Common myeloid progenitor, CD34-positive (primary cell): ENCODE results near the gene ZNF10.
A peak's percentile ranks its signal among the peaks of the same experiment; 100 is the strongest.

ENCODE experiments used
- CTCF ChIA-PET: fragments of 350-600 bp; sonication (Branson Sonifier 250); formaldehyde crosslinking; loops from one replicate; lab custom pipeline; 2021; ENCODE audit warnings: antibody characterized with exemption; lab: Charles Lee
- POLR2A ChIA-PET: fragments of 350-600 bp; sonication (Branson Sonifier 250); formaldehyde crosslinking; loops from one replicate; lab custom pipeline; 2021; ENCODE audit warnings: antibody characterized with exemption; lab: Charles Lee
- DNase-seq, 3 donors: peaks; one replicate each; pipeline versions ENCODE4 v3.0.0 to v3.0.0-alpha.2; 2013
- H3K27ac ChIP-seq, 2 experiments: 1 replicate in 1 of 2; 2 replicates in 1 of 2; pipeline ENCODE4 v1.7.0; 2013; ENCODE audit warnings: inconsistent platforms in 2 of 2, low read length in 2 of 2, mild to moderate bottlenecking in 2 of 2, low read depth in 1 of 2, moderate library complexity in 1 of 2; ENCODE audit not compliant: severe bottlenecking in 2 of 2, insufficient read depth in 1 of 2, poor library complexity in 1 of 2
- H3K27me3 ChIP-seq, 5 experiments: replicated peaks in 2 of 5; 1 replicate in 3 of 5; 2 replicates in 2 of 5; pipeline versions ENCODE4 v1.6.1 to v1.7.0; 2013; ENCODE audit warnings: low read length in 4 of 5, mild to moderate bottlenecking in 2 of 5, moderate library complexity in 2 of 5, inconsistent platforms in 1 of 5; ENCODE audit not compliant: insufficient read depth in 5 of 5, control insufficient read depth in 4 of 5
- H3K36me3 ChIP-seq, 4 experiments: 1 replicate in 2 of 4; 2 replicates in 2 of 4; pipeline versions ENCODE4 v1.6.1 to v1.7.0; 2013; ENCODE audit warnings: low read length in 3 of 4, control low read depth in 1 of 4, mild to moderate bottlenecking in 1 of 4; ENCODE audit not compliant: control insufficient read depth in 4 of 4, insufficient read depth in 4 of 4
- H3K4me1 ChIP-seq, 4 experiments: 1 replicate in 3 of 4; 2 replicates in 1 of 4; pipeline versions ENCODE4 v1.6.1 to v1.7.1; 2013; ENCODE audit warnings: low read length in 3 of 4, mild to moderate bottlenecking in 3 of 4, control low read depth in 1 of 4, inconsistent platforms in 1 of 4, moderate library complexity in 1 of 4; ENCODE audit not compliant: control insufficient read depth in 4 of 4, insufficient read depth in 4 of 4; ENCODE audit errors: control extremely low read depth in 1 of 4
- H3K4me3 ChIP-seq, 7 experiments: 1 replicate in 4 of 7; 2 replicates in 3 of 7; pipeline versions ENCODE4 v1.5.1 to v1.7.0; 2013; ENCODE audit warnings: mild to moderate bottlenecking in 7 of 7, low read length in 6 of 7, moderate library complexity in 6 of 7, inconsistent platforms in 2 of 7, low read depth in 2 of 7, control low read depth in 1 of 7; ENCODE audit not compliant: insufficient read depth in 4 of 7, control insufficient read depth in 1 of 7; ENCODE audit errors: extremely low read depth in 1 of 7
- H3K9me3 ChIP-seq, 5 experiments: 1 replicate in 4 of 5; 2 replicates in 1 of 5; pipeline versions ENCODE4 v1.6.1 to v1.7.1; 2013; ENCODE audit warnings: low read length in 4 of 5, mild to moderate bottlenecking in 2 of 5, inconsistent platforms in 1 of 5, low read depth in 1 of 5, moderate library complexity in 1 of 5; ENCODE audit not compliant: control insufficient read depth in 4 of 5, insufficient read depth in 2 of 5; ENCODE audit errors: control extremely low read depth in 1 of 5
- WGBS: methylation state at CpG from one replicate; pipeline ENCODE4 v1.1.5; 2013; ENCODE audit not compliant: insufficient coverage; 5-methylcytosine and 5-hydroxymethylcytosine counted together

ZNF10 gene

GRCh38 chr12:133108150-133108549, 22.3 kb upstream of the ZNF10 start:
- Histone ChIP-seq H3K9me3 (peaks cover 35 to 83% (median 47%) of the 10 kb centered on the region in 5 experiments), H3K36me3 (peaks cover 11 to 66% (median 29%) of the 10 kb centered on the region in 4 experiments), H3K27me3 (no peaks in the 10 kb centered on the region), H3K4me3 (no peak overlapping the region), H3K4me1 (no peaks in the 10 kb centered on the region), H3K27ac (no peak overlapping the region)
- no CpG with 5 or more reads among the region's 2 CpGs for WGBS
- ChIA-PET CTCF (no interaction called here), POLR2A (no interaction called here)
- no peak for DNase-seq

DNA sequence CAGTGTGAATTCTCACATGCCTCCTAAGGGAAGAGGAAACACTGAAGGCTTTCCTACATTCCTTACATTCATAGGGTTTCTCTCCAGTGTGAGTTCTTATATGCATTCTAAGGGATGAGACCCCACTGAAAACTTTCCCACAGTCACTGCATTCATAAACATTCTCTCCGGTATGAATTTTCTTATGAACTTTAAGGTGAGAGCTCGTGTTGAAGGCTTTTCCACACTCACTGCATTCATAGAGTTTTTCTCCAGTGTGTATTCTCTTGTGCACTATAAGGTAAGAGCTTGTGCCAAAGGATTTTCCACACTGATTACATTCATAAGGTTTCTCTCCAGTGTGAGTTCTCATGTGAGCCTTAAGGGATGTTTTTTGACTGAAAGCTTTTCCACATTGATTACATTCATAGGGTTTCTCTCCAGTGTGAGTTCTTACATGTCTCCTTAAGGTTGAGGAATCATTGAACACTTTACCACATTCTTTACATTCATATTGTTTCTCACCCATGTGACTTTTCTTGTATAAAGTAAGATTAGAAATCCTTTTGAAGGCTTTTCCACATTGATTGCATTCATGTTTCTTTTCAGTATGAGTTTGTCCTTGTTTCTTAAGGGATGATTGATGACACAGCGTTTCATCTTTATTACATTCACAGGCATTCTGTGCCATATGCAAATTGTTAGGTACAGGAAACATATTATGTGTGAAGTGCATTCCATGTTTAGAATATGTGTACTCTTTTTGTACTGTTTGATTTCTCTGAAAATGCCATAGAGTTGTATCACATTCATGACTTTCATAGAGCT, 9.8 kb upstream of the ZNF10 start:
- no peaks in the 10 kb centered on the region for H3K4me1 ChIP-seq
- CTCF ChIA-PET = interaction anchor here (0.9 kb wide), 1 partner anchor 14 kb away, joined by 3 read pairs; no protein-coding TSS in a partner anchor
- no peaks in the 10 kb centered on the region for H3K27me3 ChIP-seq
- peaks cover 13 to 63% (median 28%) of the 10 kb centered on the region in 4 experiments for H3K36me3 ChIP-seq
- H3K9me3 ChIP-seq = peaks cover 30 to 92% (median 59%) of the 10 kb centered on the region in 5 experiments
- no peak overlapping the region for H3K4me3 ChIP-seq
- DNase-seq = no peak
- WGBS = no CpG with 5 or more reads among the region's 3 CpGs
- no peak overlapping the region for H3K27ac ChIP-seq
- POLR2A ChIA-PET = no interaction called here

GRCh38 chr12:133124674-133125073, 5.8 kb upstream of the ZNF10 start:
- H3K27ac ChIP-seq = no peak overlapping the region
- DNase-seq = no peak
- H3K27me3 ChIP-seq = no peaks in the 10 kb centered on the region
- H3K4me3 ChIP-seq = no peak overlapping the region
- H3K9me3 ChIP-seq = peaks cover 30 to 74% (median 44%) of the 10 kb centered on the region in 5 experiments
- CTCF ChIA-PET = no interaction called here
- WGBS = no CpG with 5 or more reads among the region's 2 CpGs
- peaks cover 13 to 51% (median 31%) of the 10 kb centered on the region in 4 experiments for H3K36me3 ChIP-seq
- H3K4me1 ChIP-seq = peaks cover 0 to 6% (median under 1%) of the 10 kb centered on the region in 4 experiments
- POLR2A ChIA-PET = no interaction called here

- peaks cover 0 to 9% (median 4%) of the 10 kb centered on the region in 4 experiments for H3K4me1 ChIP-seq
- 7% methylated on average over 17 of the region's 26 CpGs for WGBS
- peaks cover 5 to 35% (median 23%) of the 10 kb centered on the region in 4 experiments for H3K36me3 ChIP-seq
- ChIA-PET POLR2A (interaction anchor here (0.8 to 1.5 kb wide), 2 partner anchors 49 to 92 kb away, joined by 3 to 11 read pairs; partner anchors contain the start of gene ZNF140), CTCF (interaction anchor here (1.7 kb wide), 1 partner anchor 51 kb away, joined by 5 read pairs; no protein-coding TSS in a partner anchor)
- peak overlapping the region; percentile 93 to 96 for H3K27ac ChIP-seq
- peak in 1 of 3 donors; percentile 55 for DNase-seq
- H3K27me3 ChIP-seq = no peaks in the 10 kb centered on the region
- peak overlapping the region; percentile 82 to 96 (median 91) for H3K4me3 ChIP-seq
- peaks cover 6 to 49% (median 32%) of the 10 kb centered on the region in 5 experiments for H3K9me3 ChIP-seq
Measured at GRCh38 chr12:133129368-133130037, 924 bp upstream of the ZNF10 start.

GRCh38 chr12:133130808-133131128, 341 bp downstream of the ZNF10 start:
- WGBS = 0% methylated on average over 10 of the region's 17 CpGs
- Histone ChIP-seq H3K27ac (peak overlapping the region; percentile 93 to 96), H3K9me3 (peaks cover 6 to 50% (median 35%) of the 10 kb centered on the region in 5 experiments), H3K4me1 (peaks cover 0 to 9% (median 4%) of the 10 kb centered on the region in 4 experiments), H3K27me3 (no peaks in the 10 kb centered on the region), H3K36me3 (peaks cover 9 to 38% (median 28%) of the 10 kb centered on the region in 4 experiments), H3K4me3 (peak overlapping the region; percentile 82 to 96 (median 91))
- ChIA-PET CTCF (interaction anchor here (1.0 to 1.7 kb wide), 3 partner anchors 49 to 72 kb away, joined by 3 to 5 read pairs (median 3); no protein-coding TSS in a partner anchor), POLR2A (interaction anchor here (1.5 kb wide), 1 partner anchor 50 kb away, joined by 11 read pairs; the partner anchor contains the start of gene ZNF140)
- no peak for DNase-seq

DNA sequence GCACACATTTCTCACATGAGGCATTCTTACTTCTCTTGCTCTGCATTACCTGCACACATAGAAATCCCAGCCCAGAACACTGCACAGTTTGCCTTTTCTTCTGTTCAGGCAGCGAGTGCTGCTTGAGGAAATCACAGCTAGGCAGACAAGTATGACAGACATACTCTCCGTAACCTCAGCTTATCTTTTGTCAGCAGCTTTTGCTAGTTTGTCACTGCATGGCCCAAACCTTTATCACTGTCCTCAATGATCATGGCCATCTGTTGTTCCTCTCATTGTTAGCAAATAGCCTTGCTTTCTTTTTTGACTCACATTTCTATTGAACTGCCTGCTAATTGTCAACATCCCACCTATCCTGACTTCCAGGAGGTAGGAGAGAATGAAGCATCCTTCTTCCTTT, 5.3 kb downstream of the ZNF10 start:
- Histone ChIP-seq H3K36me3 (peaks cover 38 to 78% (median 58%) of the 10 kb centered on the region in 4 experiments), H3K9me3 (peaks cover 20 to 81% (median 61%) of the 10 kb centered on the region in 5 experiments)
- CTCF ChIA-PET = no interaction called here

More for the DNA sequence above, 5.3 kb downstream of the ZNF10 start:
- POLR2A ChIA-PET = no interaction called here
- Histone ChIP-seq H3K27me3 (no peaks in the 10 kb centered on the region), H3K27ac (no peak overlapping the region), H3K4me3 (no peak overlapping the region), H3K4me1 (peaks cover 0 to 4% (median 0%) of the 10 kb centered on the region in 4 experiments)
- peak in 1 of 3 donors; percentile 50 for DNase-seq
- WGBS = 100% methylated on average over 2 of the region's 2 CpGs
